NCI-H446 treated with DMSO at 0.1 percent for 48 hours (cell line): ENCODE measurements around the gene KHK.
"Not testable (repeated sequence)": the region's sequence is repeated elsewhere in the genome, so short reads cannot be mapped to it uniquely, and the experiment has no call there.

Experiments
- DNase-seq: peaks from one replicate; lab custom pipeline; 2025; lab: John Stamatoyannopoulos, UW

Gene KHK

GRCh38 chr2:27097341-27097740, 10.8 kb downstream of the KHK start:
- DNase-seq: no peak

- no peak for DNase-seq
These were observed 12.9 kb downstream of the KHK start for GRCh38 chr2:27099334-27099955.

- DNase-seq: no peak
These were observed 13.5 kb downstream of the KHK start for GRCh38 chr2:27100036-27100435.

GRCh38 chr2:27102329-27102728, 15.8 kb downstream of the KHK start:
- no peak for DNase-seq

GRCh38 chr2:27105981-27106380, 19.4 kb downstream of the KHK start:
- DNase-seq: no peak

- no peak for DNase-seq
These were observed 21.6 kb downstream of the KHK start for GRCh38 chr2:27108221-27108620.

- no peak for DNase-seq
These were observed 22.5 kb downstream of the KHK start for GRCh38 chr2:27109083-27109482.

- not testable (repeated sequence) for DNase-seq
These were observed 24.2 kb downstream of the KHK start for GRCh38 chr2:27110603-27111352.

GRCh38 chr2:27111392-27112078, 25.0 kb downstream of the KHK start:
- not testable (repeated sequence) for DNase-seq

GRCh38 chr2:27115519-27115918, 28.9 kb downstream of the KHK start:
- DNase-seq: no peak

- DNase-seq: no peak
These were observed 31.5 kb downstream of the KHK start for GRCh38 chr2:27117995-27118524.

GRCh38 chr2:27118525-27119329, 32.2 kb downstream of the KHK start, which contains the start of gene CGREF1:
TSS of gene CGREF1 (minus strand) at chr2:27119128. CDS start at chr2:27104366, 14,762 bp downstream.
- no peak for DNase-seq

- DNase-seq: not testable (repeated sequence)
These were observed 32.7 kb downstream of the KHK start for GRCh38 chr2:27119330-27119670.

GRCh38 chr2:27121906-27122305, 35.3 kb downstream of the KHK start:
- DNase-seq: no peak

GRCh38 chr2:27122791-27123190, 36.2 kb downstream of the KHK start:
- DNase-seq: no peak

GRCh38 chr2:27123302-27124150, 37.0 kb downstream of the KHK start, which contains the start of gene ABHD1:
TSS of gene ABHD1 (plus strand) at chr2:27123815. CDS start at chr2:27123949, 134 bp downstream.
- no peak for DNase-seq

GRCh38 chr2:27125104-27125503, 38.5 kb downstream of the KHK start:
- no peak for DNase-seq

GRCh38 chr2:27126252-27126710, 39.7 kb downstream of the KHK start:
- no peak for DNase-seq

- DNase-seq: no peak
These were observed 41.5 kb downstream of the KHK start for GRCh38 chr2:27127883-27128667.
